22Rv1 (cell line): ENCODE results near the gene CES1.
"Not testable (repeated sequence)": the region's sequence is repeated elsewhere in the genome, so short reads cannot be mapped to it uniquely, and the experiment has no call there.

Experiments
- CTCF ChIP-seq: fragments of 450-650 bp; IDR thresholded peaks from 2 replicates; pipeline ENCODE4 v1.5.1; 2017; ENCODE audit warnings: mild to moderate bottlenecking
- ZFX ChIP-seq: fragments of 450-650 bp; IDR thresholded peaks from 2 replicates; pipeline ENCODE4 v1.6.1; 2017; ENCODE audit warnings: antibody characterized with exemption, borderline replicate concordance

DNA sequence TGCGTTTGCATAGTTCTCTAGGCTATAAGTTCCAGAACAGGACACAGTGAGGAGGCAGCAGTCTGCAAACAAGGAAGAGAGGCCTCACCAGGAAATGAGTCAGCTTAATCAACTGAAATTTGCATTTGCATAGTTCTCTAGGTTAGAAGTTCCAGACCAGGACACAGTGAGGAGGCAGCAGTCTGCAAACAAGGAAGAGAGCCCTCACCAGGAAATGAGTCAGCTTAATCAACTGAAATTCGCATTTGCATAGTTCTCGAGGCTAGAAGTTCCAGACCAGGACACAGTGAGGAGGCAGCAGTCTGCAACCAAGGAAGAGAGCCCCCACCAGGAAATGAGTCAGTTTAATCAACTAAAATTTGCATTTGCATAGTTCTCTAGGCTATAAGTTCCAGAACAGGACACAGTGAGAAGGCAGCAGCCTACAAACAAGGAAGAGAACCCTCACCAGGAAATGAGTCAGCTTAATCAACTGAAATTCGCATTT lies 79.7 kb downstream of the CES1 start:
- TF ChIP-seq CTCF, ZFX: not testable (repeated sequence)
